ENCODE data around the gene MCTP2. TPM values are rescaled to one million over a fixed set of nuclear protein-coding genes. Genes with fewer than 3 reads are reported as not detected.

The MCTP2 gene
- total and polyA plus RNA-seq, 2 of the 13 experiments (the other 11 are each of a cell fraction or from before 2014, with no cell fraction given): 5.1 to 8.6 TPM

- TF ChIP-seq ZSCAN21 (CRISPR knock-in tag; IDR thresholded peaks at IDR 0.05; ENCODE audit: borderline replicate concordance): no peak
These were observed 12.1 kb downstream of the MCTP2 start (continued) for GRCh38 chr15:94243418-94243817.

GRCh38 chr15:94246016-94246415 is 14.7 kb downstream of the MCTP2 start:
- no peaks in the 10 kb centered on the region for H3K27me3 ChIP-seq (ENCODE audit: control insufficient read depth in 1 of 2, insufficient read depth in 2 of 2, low read length in 2 of 2)
- in situ Hi-C loops (cut with HindIII; ENCODE audit: extremely low pct_ligation_motif_present, low pct_unique_long_range_greater_than_20kb): no loop called here
- no peak overlapping the region for H3K9ac ChIP-seq (ENCODE audit: insufficient read depth, low read depth, low read length)
- ATAC-seq: no peak
- ChIA-PET CTCF (ENCODE audit: low intra/inter-chr PET ratio, low total read pairs) (no interaction called here), POLR2A (no interaction called here)
- peaks cover 52% of the 10 kb centered on the region for H3K4me1 ChIP-seq (ENCODE audit: insufficient read depth, low read length)
- H2AFZ ChIP-seq (ENCODE audit: low read length): no peak overlapping the region
- H4K20me1 ChIP-seq (ENCODE audit: insufficient read depth, low read length): no peaks in the 10 kb centered on the region
- no TSS peak for BruUV-seq (replicated peaks)
- FAIRE-seq: no peak
- 24% methylated on average over 4 of the region's 4 CpGs for WGBS (ENCODE audit: low lambda C conversion rate)
- peaks cover 10% of the 10 kb centered on the region; the same call in 1 of the 2 replicates for H3K9me3 ChIP-seq (ENCODE audit: low read length)
- DNase-seq (ENCODE audit: low spot score): no peak
- peaks cover 6% of the 10 kb centered on the region for H3K79me2 ChIP-seq (ENCODE audit: insufficient read depth, low read length)
- no peak overlapping the region for H3K4me3 ChIP-seq (replicated peaks in 1 of 3; ENCODE audit: insufficient read depth in 1 of 3, low read depth in 2 of 3, low read length in 3 of 3)
- no peak overlapping the region; the same call in 1 of the 2 replicates for H3K4me2 ChIP-seq (ENCODE audit: low read depth, low read length)
- H3K27ac ChIP-seq (ENCODE audit: extremely low read length, insufficient read depth, low read length): no peak overlapping the region
- intact Hi-C loops (cut with micrococcal nuclease; ENCODE audit: unreplicated experiment): no loop called here
- no peak for TF ChIP-seq NCOA1 (CRISPR knock-in tag; IDR thresholded peaks at IDR 0.05)
- TF ChIP-seq NR2F6 (IDR thresholded peaks at IDR 0.05): no peak
- peak; percentile 42; the same call in 1 of the 2 replicates for TF ChIP-seq NR2F6 (CRISPR knock-in tag; IDR thresholded peaks at IDR 0.05)
- no peaks in the 10 kb centered on the region for H3K36me3 ChIP-seq (replicated peaks in 1 of 2; ENCODE audit: control insufficient read depth in 1 of 2, insufficient read depth in 2 of 2, low read length in 2 of 2)

DNA sequence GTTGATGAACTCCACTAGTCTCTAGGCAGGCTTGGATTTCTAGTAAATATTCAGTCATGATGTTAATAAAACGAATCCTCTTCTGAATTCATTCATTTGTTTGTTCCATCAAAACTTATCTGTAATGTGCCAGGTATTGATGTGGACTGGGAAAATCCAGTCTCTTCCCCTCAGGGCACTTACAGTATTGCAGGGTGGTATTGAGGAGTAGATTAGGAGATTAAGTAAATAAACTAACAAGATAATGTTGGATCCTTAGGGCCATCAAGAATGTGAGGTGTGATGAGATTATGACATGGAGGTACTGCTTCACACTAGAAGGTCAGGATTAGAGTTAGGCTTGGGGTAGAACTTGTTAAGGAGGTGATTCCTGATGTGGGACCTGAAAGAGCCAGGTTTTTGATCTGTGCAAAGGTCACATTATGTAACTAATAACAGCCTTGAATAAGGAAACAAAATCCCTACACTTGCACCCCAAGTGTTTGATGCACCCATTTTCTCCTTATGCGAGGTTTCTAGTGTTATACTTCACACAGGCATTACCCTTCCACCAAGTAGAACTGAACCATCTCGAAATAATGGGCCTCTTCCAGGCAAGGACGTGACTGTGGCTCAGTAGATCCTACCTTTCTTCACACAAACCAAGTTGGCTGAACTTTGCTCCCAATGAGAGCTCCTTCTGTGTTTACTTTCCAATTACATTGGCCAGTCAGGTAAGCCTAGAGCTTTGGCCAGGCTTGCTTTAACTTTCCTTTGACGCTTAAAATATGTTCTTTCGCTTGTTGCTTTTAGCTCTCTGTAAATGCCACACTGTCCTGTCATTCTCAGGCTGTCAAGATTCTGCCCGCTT is 16.7 kb downstream of the MCTP2 start:
- peak; percentile 76 for FAIRE-seq
- H4K20me1 ChIP-seq (ENCODE audit: insufficient read depth, low read length): no peaks in the 10 kb centered on the region
- intact Hi-C loops (cut with micrococcal nuclease; ENCODE audit: unreplicated experiment) (no loop called here), in situ Hi-C loops (cut with HindIII; ENCODE audit: extremely low pct_ligation_motif_present, low pct_unique_long_range_greater_than_20kb) (no loop called here)
- ChIA-PET CTCF (ENCODE audit: low intra/inter-chr PET ratio, low total read pairs) (no interaction called here), POLR2A (interaction anchor here (1.2 to 1.8 kb wide), 2 partner anchors 13 to 17 kb away, joined by 5 to 21 read pairs; partner anchors contain the start of gene MCTP2)
- peaks cover 6% of the 10 kb centered on the region for H3K79me2 ChIP-seq (ENCODE audit: insufficient read depth, low read length)
- H3K9ac ChIP-seq (ENCODE audit: insufficient read depth, low read depth, low read length): no peak overlapping the region; the same call in 1 of the 2 replicates
- peaks cover 10% of the 10 kb centered on the region; the same call in 1 of the 2 replicates for H3K9me3 ChIP-seq (ENCODE audit: low read length)
- no peaks in the 10 kb centered on the region for H3K27me3 ChIP-seq (ENCODE audit: control insufficient read depth in 1 of 2, insufficient read depth in 2 of 2, low read length in 2 of 2)
- H2AFZ ChIP-seq (ENCODE audit: low read length): no peak overlapping the region
- peak; percentile 82 for DNase-seq (ENCODE audit: low spot score)
- BruUV-seq (replicated peaks): no TSS peak
- H3K36me3 ChIP-seq (replicated peaks in 1 of 2; ENCODE audit: control insufficient read depth in 1 of 2, insufficient read depth in 2 of 2, low read length in 2 of 2): no peaks in the 10 kb centered on the region
- H3K4me3 ChIP-seq (replicated peaks in 1 of 3; ENCODE audit: insufficient read depth in 1 of 3, low read depth in 2 of 3, low read length in 3 of 3): peak overlapping the region in 2 of 3 experiments; percentile 8 to 37; a peak in 3 of 6 replicates
- H3K27ac ChIP-seq (ENCODE audit: extremely low read length, insufficient read depth, low read length): peak overlapping the region; percentile 74
- 8% methylated on average over 7 of the region's 7 CpGs for WGBS (ENCODE audit: low lambda C conversion rate)
- peak; percentile 92 for ATAC-seq
- peak overlapping the region; percentile 53 for H3K4me2 ChIP-seq (ENCODE audit: low read depth, low read length)
- H3K4me1 ChIP-seq (ENCODE audit: insufficient read depth, low read length): peaks cover 72% of the 10 kb centered on the region
- TF ChIP-seq ASH2L (IDR thresholded peaks at IDR 0.05; ENCODE audit: insufficient read length, low read depth, low read length) (peak; percentile 52), ZNF407 (CRISPR knock-in tag; IDR thresholded peaks at IDR 0.05; ENCODE audit: not compliant biosample characterization) (no peak), SMARCE1 (IDR thresholded peaks at IDR 0.05; ENCODE audit: borderline replicate concordance) (no peak)

All from HepG2 (cell line).